Skin epidermis (tissue), 12 donors: Measurements from ENCODE around the gene NOX5.
A peak's percentile ranks its signal among the peaks of the same experiment; 100 is the strongest.

Experiments
- H3K27ac ChIP-seq, 21 experiments: fragments of 200-600 bp; sonication (generic) in 11 of 21; one replicate each; pipeline ENCODE4 v1.5.0; 2020; ENCODE audit warnings: mild to moderate bottlenecking in 3 of 21, inconsistent platforms in 2 of 21, moderate library complexity in 2 of 21
- H3K4me3 ChIP-seq, 7 experiments: fragments of 200-600 bp; sonication (generic) in 2 of 7; one replicate each; pipeline ENCODE4 v1.5.0; 2020; ENCODE audit warnings: inconsistent platforms in 2 of 7, mild to moderate bottlenecking in 2 of 7, moderate library complexity in 1 of 7

NOX5 gene

GRCh38 chr15:68990231-68990991 is 24.1 kb upstream of the NOX5 start:
- Histone ChIP-seq H3K4me3 (no peak overlapping the region), H3K27ac (no peak overlapping the region)

GRCh38 chr15:68990992-68991500 is 23.4 kb upstream of the NOX5 start:
- Histone ChIP-seq H3K4me3 (no peak overlapping the region), H3K27ac (peak overlapping the region in 1 of 21 experiments; percentile 17)

DNA sequence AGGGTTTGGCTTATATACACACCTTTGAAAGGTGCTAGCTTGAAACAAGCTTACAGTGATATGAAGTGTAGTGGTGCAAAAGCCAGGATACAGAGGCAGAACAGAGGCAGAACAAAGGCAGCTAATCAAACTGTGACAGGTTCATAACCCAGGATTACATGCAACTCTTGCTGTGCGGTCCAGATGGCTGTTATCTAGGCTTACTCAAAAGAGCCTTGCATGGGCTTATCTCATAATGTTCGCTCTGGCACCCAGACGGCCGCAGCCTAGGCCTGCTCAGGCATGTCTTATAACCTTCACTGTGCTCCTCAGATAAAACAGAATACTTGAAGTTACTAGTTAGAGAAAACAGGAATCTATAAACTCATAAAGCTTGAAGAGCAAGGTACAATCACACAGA is 22.8 kb upstream of the NOX5 start:
- Histone ChIP-seq H3K4me3 (no peak overlapping the region), H3K27ac (no peak overlapping the region)

DNA sequence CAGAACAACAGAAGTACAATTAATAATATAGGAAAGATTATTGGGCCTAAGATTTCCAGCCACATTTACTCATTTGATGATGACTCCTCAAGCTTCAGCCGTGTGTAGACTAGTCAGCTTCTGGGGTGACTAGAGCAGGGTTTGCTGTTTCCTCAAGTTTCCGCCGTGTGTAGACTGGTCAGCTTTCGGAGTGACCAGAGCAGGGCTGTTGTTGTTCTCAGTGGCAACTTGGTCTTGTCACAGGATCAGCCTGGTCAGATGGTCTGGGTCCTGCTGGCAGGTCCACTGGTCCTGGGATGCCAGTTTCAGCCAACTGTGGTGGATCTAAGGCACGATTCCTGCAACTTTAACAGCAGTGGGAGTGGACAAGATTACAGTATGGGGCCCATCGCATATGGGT is 21.8 kb upstream of the NOX5 start:
- no peak overlapping the region for H3K4me3 ChIP-seq
- H3K27ac ChIP-seq = no peak overlapping the region

GRCh38 chr15:68993276-68993675 is 21.2 kb upstream of the NOX5 start:
- Histone ChIP-seq H3K4me3 (no peak overlapping the region), H3K27ac (no peak overlapping the region)

DNA sequence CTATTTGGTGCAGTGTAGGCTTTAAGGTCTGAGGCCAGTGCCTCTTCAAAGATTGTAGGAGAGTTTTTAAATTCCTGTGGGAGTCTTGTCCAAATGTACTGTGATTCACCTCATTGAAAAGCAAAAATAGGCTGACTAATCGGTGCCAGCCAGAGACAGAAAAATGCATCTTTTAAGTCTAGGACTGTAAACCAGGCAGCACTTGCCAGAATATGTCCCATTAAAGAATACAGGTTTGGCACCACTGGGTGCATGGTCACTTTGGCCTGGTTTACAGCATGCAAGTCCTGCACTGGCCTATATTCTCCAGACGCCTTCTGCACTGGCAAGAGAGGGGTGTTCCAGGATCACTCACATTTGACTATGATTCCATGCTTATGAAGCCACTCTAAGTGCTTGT is 20.3 kb upstream of the NOX5 start:
- H3K27ac ChIP-seq = no peak overlapping the region

DNA sequence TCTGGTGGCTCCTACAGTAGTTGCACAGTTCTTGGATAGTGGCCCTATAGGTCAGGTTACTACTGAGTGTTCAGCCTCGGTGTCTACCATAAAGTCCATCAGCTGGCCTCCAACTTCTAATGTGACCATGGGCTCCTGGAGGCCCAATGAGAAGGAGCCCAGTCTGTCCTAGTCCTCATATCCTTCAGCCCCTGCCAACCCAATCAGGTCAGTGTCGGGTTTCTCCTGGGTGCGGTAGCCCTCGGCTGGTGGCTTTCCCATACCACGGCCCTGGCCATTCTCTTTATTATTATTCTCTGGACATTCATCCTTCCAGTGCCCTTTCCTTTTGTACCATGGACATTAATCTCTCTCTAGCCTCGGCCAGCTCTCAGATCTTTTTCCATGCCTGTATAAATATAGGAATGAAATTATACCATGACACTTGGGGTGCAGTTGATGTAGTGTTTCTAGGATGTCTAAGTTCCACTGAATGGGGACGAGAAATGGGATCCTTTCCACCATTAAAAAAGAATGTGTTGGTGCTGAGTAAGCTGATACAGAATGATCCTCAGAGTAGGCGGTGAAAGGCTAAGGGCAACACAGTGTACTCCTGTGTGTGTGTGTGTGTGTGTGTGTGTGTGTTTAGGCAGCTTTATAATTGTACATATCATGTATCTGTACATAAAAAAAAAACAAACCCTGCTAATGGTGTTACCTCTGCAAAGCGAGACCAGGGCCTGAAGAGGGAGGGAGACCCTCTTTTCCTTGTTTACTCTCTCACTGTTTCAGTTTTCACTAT is 19.3 kb upstream of the NOX5 start:
- Histone ChIP-seq H3K4me3 (no peak overlapping the region), H3K27ac (no peak overlapping the region)

More for the DNA sequence above, 20.3 kb upstream of the NOX5 start:
- H3K4me3 ChIP-seq = no peak overlapping the region

GRCh38 chr15:68997050-68997449 is 17.4 kb upstream of the NOX5 start:
- H3K4me3 ChIP-seq = no peak overlapping the region
- no peak overlapping the region for H3K27ac ChIP-seq

DNA sequence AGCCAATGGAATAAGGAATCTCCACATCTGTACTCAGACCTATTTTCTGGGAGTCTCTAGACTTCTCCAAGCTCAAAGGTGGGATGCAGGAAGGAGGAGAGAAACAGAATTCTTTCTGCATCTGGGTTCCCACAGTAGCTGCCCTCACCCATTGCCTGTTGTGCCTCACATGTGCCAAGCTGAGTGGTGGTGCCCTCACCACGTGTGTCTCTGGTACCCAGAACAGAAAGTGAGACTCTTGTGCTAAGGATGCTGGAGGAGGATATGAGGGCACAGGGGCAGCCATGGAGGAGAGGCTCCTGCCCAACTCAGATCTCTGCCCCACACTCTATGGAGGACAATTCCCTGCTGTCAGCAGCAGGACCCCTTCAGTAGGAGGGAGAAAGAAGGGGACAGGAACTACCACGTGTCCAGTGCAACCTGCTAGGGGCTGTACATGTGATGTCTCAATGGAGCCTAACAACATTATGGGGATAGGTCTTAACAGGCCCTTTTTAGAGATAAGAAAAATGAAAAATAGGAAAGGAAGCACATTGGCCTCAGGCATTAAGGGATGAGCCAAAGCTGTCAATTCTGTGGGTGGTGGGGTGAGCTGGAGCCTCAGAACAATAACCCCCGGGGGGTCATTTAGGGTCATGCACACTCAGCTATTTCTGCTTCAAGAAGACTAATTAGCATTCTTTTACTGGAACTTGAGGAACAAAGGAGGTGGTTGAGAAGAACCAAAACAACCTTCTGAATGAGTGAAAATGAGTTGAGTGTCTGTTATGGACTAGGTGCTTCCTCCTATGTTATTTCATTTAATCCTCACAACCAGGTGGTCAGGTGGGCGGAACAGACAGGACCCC is 16.3 kb upstream of the NOX5 start:
- no peak overlapping the region for H3K4me3 ChIP-seq
- peak overlapping the region in 1 of 21 experiments; percentile 25 for H3K27ac ChIP-seq

DNA sequence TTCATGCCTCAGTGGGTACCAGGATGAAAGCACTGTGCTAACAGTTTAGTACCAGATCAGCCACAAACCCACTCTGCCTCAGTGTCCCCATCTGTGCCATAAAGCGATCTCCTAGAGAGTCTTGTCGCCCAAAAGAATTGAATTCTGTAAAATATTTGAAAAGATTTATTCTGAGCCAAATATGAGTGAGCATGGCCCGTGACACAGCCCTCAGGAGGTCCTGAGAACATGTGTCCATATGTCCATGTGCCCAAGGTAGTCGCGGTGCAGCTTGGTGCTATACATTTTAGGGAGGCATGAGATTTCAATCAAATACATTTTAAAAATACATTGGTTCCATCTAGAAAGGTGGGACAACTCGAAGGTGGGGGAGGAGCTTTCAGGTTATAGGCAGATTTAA is 15.4 kb upstream of the NOX5 start:
- no peak overlapping the region for H3K4me3 ChIP-seq
- peak overlapping the region in 1 of 21 experiments; percentile 25 for H3K27ac ChIP-seq

DNA sequence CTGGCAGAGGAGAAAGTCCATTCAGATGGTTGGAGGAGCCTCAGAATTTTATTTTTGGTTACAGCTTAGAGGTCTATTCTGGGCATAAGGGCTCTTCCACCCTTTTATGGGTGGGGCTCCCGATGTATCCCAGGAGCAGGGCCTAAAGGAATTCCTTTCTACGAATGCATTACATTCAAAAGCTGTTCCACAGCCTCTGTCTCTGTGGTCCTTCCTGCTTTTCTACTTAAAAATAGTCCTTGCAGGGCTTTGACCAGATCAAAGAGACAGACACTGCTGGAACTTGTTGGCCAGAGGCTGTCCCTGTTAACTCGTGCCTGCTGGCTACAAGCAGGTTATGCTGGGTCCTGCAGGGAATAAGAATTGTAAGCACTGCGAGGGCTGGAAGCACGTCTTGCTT is 14.4 kb upstream of the NOX5 start:
- Histone ChIP-seq H3K4me3 (no peak overlapping the region), H3K27ac (no peak overlapping the region)

DNA sequence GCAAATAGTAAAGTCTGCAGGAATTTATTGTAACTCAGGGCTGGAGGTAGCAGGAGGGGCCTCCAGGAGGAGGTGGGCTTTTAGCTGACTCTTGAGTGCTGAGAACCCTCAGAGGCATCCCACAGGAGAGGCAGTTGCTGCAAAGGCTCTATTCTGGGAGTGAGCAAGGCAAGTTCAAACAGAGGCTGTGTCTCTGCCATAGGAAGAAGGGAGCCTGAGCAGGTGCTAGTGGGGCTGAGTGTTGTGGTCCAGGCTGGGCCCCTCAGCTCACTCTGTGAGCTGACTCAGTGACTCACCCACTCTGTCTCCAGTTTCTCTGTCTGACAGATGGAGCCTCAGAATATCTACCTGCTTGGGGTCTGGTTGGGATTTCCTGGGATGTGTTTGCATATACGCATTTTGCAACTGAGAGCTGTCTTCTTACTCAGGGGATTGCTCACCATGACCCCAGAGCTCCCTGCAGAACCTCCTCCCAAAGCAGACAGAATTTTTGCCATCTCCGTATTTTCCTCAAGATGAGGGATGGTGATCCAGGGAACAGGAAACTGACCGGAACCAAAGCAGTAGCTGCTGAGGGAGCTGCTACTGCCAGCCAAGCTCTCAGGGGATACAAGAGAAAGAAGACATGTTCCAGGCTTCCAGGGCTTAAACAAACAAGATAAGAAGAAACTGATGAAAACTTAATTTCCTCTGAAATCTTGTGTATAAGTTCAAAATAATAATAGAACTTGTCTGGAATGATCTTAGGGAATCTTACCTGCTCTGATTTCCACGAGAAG is 13.6 kb upstream of the NOX5 start:
- Histone ChIP-seq H3K27ac (no peak overlapping the region), H3K4me3 (no peak overlapping the region)

DNA sequence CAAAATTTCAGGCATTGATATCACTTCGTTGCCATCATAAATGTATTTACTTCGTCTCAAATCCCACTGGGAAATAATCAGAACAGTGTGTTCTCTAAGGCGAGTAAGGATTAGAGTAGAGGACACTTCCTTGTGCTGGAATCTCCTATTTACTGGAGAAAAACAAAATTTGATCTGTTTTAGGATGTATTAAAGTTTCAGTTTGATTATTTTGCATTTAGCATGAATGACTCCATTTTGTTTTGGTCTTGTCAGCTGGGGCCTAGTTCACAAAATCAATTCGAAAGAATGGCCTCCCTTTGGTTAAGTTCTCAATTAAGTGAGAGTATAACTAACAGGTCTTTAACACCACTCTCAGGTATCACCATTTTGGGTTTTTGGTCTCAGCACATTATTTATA is 11.7 kb upstream of the NOX5 start:
- Histone ChIP-seq H3K4me3 (no peak overlapping the region), H3K27ac (no peak overlapping the region)

GRCh38 chr15:69004011-69004410 is 10.5 kb upstream of the NOX5 start:
- H3K27ac ChIP-seq = no peak overlapping the region
- H3K4me3 ChIP-seq = no peak overlapping the region

GRCh38 chr15:69008056-69008455 is 6.4 kb upstream of the NOX5 start:
- Histone ChIP-seq H3K4me3 (no peak overlapping the region), H3K27ac (no peak overlapping the region)

DNA sequence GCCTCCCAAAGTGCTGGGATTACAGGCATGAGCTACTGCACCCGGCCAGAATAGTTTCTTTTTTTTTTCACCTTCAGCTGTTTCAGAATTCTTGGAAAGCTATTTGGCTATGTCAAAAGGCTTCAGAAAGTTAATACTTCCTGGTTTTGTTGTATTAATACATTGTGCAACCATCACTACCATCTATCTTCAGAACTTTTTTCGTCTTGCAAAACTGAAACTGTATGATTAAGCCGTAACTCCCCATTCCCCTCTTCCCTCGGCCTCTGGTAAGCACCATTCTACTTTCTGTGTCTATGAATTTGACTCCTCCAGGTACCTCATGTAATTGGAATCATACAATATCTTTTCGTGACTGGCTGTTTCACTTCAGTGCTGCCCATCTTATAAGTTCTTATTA is 5.2 kb upstream of the NOX5 start:
- no peak overlapping the region for H3K27ac ChIP-seq
- H3K4me3 ChIP-seq = no peak overlapping the region

DNA sequence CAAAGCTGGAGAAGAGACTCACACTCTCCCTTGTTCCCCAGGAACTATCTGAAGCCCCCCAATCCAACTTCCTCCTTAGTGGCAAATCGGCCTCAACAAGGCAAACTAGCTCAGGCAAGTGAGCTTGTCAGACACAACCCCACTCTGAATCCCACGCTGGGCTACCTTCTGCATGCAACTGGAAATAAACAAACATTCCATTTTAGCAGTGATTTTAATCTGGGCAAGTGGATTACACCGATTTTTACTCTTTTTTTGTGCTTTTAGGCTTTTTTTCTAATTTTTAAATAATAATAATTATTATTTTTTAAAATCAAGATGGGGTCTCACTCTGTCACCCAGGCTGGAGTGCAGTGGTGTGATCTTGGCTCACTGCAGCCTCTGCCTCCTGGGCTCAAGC is 2.9 kb upstream of the NOX5 start:
- Histone ChIP-seq H3K4me3 (no peak overlapping the region), H3K27ac (no peak overlapping the region)

GRCh38 chr15:69012761-69013364 is 1.6 kb upstream of the NOX5 start:
- no peak overlapping the region for H3K27ac ChIP-seq
- H3K4me3 ChIP-seq = no peak overlapping the region

DNA sequence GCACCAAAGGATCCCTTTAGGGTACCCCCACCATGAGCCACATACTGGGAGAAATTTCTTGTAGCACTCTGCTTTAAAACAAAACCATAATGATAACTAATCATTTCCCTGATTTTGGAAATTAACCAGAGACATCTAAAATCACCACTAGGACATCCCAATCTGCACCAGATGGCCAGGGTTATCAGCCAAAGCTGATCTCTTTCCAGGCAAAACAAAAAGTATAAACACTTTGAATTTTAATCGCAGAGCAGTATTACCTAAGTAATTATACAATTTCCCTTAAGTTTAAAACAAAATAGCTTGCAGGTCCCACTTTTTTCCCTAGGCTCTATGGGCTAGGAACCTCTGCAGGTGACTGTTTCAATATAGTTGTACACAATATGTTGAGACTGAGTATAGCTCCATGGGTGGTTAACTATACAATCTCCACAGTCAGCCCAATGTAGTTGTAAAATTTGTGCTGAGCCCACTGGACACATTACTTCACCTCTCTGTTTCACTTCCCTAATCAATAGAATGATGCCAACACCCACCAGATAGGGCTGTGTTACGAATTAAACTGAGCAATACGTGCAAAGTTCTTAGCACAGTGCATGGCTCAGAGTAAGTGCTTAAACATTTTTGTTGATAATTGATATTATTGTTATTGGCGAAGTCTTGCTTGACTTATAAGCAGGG is 629 bp upstream of the NOX5 start:
- Histone ChIP-seq H3K27ac (no peak overlapping the region), H3K4me3 (no peak overlapping the region)
